NOMO-1 treated with DMSO at 0.1 percent for 48 hours (cell line): ENCODE measurements around the gene TMEM94.
"Not testable (repeated sequence)": the region's sequence is repeated elsewhere in the genome, so short reads cannot be mapped to it uniquely, and the experiment has no call there.

ENCODE experiments used
- DNase-seq: peaks from one replicate; lab custom pipeline; 2025; ENCODE audit not compliant: unreplicated experiment; lab: John Stamatoyannopoulos, UW

TMEM94 gene

DNA sequence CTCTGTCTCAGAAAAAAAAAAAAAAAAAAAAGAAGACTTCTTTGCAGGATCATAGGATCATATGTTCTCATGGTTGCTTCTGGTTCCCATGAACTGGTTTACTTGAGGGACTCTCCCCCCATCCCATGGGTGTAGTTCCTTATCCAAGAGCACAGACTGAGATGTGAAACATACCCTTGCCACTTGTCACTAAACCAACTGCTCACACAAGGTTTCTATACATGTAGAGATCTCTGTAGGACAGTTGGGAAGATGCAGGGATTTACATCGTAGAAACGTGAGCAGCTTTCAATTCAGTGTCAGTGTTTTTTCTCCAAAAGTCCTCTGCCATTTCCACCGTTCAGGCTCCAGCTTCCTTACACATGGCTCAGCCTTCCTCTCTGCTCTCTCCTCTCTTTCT is 11.1 kb upstream of the TMEM94 start:
- no peak for DNase-seq

DNA sequence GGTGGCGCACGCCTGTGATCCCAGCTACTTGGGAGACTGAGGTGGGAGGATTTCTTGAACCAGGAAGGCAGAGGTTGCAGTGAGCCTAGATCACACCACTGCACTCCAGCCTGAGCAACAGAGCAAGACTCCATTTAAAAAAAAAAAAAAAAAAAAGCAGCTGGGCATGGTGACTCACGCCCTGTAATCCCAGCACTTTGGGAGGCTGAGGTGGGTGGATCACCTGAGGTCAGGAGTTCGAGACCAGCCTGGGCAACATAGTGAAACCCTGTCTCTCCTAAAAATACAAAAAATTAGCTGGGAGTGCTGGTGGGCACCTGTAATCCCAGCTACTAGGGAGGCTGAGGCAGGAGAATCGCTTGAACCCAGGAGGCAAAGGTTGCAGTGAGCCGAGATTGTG is 10.5 kb upstream of the TMEM94 start:
- DNase-seq, result not testable (repeated sequence)

DNA sequence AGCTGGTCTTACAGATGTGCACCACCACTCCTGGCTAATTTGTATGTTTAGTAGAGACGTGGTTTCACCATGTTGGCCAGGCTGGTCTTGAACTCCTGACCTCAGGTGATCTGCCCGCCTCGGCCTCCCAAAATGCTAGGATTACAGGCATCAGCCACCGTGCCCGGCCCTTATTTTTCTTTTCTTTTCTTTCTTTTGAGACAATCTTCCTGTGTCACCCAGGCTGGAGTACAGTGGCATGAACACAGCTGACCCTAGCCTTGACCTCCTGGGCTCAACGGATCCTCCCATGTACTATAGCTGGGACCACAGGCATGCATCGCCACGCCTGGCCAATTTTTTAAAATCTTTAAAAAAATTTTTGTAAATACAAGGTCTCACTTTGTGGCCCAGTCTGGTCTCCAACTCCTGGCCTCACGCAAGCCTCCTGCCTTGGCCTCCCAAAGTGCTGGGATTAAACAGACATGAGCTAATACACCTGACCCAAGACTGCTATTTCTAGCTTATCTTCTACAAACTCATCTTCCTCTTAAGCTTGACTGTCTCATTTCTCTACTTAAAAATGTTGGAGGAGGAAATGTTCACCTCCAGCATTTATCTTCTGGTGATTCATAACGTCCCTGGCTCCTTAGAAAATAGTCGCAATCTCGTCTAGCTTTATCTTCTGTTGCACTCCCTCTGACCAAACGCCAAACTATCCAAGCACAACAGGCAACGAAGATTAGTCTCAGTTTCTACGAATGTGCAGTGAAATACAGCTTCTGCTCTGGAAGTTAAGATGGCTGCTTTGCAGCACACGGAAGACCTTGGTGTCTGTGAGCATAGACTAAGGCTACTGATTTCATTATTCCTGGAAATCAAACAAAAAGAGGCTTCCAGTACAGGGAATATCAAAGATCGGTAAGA is 8.2 kb upstream of the TMEM94 start:
- no peak for DNase-seq

DNA sequence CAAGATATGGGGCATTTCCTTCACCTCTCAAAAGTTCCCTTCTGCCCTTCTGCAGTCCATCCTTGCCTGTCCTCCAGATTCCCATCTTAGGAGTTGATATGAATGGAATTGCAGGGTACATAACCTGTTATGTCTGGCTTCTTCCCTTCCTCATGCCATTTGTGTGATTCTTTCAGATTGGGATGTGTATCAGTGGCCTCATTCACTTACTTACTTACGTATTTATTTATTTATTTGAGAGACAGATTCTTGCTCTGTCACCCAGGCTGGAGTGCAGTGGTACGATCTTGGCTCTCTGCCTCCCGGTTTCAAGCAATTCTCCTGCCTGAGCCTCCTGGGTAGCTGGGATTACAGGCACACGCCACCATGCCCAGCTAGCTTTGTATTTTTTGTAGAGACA is 6.2 kb upstream of the TMEM94 start:
- no peak for DNase-seq

DNA sequence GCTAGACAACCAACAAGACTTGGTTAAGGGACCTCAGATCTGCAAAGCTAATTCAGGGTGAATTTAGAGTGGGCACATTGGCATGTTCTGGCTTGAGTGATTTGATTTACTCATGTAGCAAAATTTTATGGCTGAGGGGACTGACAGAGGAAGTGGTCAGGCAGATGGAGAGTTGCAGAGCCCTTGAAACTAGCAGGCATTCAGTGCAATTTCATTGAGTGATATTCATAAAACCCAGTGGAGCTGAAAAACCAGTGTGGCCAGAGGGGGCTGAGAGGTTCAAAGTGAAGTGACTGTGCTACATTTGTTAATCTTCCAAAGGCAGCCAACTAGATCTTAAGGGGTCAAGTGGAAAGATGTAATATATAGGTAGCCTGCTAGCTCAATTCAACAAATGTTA is 2.2 kb upstream of the TMEM94 start:
- DNase-seq, result peak; percentile 90

DNA sequence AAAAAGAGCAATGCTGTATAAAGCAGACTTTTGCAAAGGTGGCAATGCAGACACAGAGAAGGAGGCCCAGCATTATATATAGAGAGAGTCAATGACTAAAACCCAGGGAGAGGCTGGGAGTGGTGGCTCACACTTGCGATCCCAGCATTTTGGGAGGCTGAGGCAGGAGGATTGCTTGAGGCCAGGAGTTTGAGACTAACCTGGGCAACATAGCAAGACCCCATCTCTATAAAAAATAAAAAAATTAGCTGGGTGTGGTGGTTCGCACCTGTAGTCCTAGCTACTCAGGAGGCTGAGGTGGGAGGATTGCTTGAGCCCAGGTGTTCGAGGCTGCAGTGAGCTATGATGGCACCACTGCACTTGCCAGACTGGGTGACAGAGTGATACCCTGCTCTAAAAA is 1.8 kb upstream of the TMEM94 start:
- not testable (repeated sequence) for DNase-seq

GRCh38 chr17:75456039-75456416 is 407 bp upstream of the TMEM94 start:
- DNase-seq, result no peak

GRCh38 chr17:75457047-75457654 is 716 bp downstream of the TMEM94 start:
- DNase-seq, result no peak

DNA sequence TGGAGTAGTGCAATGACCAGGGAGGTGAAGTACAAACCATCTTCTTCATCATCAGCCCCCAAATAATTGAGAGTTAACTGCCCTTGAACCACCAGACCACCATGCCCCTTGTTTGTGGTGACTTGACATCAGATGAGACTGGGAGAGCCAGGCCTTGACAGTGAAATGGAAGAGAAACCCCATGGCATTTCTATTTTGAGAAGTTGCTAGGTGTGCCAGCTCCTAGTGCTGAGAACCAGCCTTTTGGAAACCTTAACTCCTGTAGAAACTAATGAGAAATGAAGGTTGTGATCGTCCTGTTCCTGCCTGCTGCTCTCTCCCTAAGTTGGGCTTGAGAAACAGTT is 2.8 kb downstream of the TMEM94 start:
- DNase-seq, result no peak

GRCh38 chr17:75459590-75460267 is 3.3 kb downstream of the TMEM94 start:
- peak; percentile 83 for DNase-seq

DNA sequence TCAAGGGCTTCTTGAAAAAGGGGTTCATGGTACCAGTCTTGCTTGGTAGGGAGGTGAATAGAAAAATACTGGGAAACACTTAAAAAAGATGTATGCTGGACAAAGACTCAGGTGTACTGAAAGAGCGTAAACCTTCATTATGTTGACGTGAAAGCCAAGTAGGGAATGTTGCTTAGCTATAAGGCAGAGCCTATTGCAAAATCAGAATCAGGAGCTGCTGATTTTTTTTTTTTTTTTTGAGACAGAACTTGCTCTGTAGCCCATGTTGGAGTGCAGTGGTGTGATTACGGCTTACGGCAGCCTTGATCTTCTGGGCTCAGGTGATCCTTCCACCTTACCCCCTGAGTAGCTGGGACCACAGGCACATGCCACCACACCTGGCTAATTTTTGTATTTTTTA is 3.9 kb downstream of the TMEM94 start:
- no peak for DNase-seq

DNA sequence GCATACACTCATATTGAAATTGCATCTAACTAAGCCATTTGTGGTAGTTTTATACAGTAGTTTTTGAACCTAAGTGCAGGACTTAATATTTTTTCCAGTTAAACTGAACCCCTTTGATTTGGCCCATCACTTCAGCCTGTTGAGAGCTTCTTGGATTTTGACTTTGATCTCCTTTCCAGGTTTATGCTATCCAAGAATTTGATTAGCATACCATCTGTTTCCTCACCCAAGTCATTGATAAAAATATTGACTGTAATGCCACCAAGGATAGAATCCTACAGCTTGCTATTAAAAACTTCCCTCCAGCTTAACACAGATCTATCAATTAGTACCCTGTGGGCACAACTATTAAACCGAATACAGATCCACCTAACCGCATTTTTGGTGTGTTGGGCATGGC is 7.2 kb downstream of the TMEM94 start:
- DNase-seq, result no peak

DNA sequence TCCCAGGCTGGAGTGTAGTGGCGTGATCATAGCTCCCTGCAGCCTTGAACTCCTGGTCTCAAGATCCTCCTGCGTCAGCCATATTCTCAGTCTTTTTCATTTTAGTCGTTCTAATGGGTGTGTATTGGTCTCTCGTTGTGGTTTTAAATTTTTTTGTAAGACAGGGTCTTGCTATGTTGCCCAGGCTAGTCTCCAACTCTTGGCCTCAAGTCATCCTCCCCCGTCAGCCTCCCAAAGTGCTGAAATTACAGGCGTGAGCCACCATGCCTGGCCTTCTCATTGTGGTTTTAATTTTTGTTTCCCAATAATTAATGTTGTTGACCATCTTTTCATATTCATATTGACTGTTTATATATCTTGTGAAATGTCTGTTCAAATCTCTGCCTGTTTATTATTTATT is 8.6 kb downstream of the TMEM94 start:
- no peak for DNase-seq

DNA sequence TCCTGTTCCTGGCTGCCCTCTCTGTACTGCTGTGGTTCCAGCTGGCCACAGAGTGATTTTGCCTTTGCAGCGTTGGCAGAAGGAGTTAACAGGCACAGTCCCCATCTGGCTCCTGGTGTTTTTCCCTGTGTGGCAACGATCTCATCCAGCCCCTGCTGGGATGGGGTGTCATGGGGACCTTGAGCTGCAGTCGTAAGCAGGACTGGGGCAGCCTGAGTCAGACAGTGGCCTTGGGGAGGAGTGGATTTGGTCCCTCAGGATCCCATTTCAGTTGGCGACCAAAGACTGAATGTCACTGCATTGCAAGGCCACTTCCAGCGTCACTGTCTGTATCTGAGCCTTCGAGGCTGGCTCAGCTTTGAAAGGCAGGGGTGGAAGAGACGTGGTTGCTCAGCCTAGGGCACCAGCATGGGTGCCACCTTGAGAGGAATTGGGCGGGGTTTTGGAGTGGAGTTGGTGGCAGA is 11.9 kb downstream of the TMEM94 start:
- DNase-seq, result no peak

DNA sequence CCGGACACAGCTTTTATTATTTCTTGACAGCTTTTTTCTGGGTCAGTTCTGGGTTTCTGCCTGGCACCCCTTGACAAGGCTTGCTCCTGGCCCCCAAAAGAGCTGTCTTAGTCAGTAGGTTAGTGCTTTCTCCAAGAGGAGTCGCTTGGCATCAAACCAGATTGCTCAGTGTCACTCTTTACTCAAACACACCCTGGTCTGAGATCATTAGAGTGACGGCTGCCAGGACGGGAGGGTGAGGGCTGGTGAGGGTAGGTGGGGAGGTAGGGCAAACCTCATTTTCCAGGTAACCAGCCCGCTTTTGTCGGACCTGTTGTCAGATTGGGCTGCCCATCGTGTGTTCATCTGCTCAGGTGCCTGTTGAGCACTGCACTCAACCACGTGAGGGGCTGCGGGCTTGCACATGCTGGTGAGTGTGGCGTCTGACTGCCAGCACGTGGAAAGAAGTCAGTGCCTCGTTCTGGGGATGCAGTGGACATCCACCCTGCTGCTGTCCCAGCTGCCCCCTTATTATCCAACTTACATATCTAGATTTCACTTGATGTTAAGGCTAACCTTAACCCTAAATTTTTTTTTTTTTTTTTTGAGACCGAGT is 12.4 kb downstream of the TMEM94 start:
- no peak for DNase-seq

- DNase-seq, result no peak
Observed at GRCh38 chr17:75471207-75471606, 14.8 kb downstream of the TMEM94 start.

DNA sequence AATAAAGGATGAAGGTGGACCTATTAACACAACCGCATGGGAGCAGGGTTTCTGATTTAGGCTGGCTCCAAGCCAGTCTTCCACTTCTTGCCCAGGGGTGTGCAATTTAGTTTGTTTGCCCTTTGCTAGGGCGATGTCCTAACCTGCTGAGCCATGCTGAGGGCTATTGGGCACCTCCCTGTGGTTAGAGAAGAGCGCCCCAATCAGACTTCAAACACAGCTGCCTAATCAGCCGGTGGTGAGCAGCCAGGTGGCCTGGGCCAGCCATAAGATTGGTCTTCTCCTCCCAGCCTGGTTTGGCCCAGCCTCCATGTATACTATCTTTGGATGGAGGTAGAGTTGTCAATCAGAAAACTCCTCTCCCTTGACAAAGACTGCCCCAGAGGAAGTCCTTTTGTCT is 15.7 kb downstream of the TMEM94 start:
- DNase-seq, result no peak

DNA sequence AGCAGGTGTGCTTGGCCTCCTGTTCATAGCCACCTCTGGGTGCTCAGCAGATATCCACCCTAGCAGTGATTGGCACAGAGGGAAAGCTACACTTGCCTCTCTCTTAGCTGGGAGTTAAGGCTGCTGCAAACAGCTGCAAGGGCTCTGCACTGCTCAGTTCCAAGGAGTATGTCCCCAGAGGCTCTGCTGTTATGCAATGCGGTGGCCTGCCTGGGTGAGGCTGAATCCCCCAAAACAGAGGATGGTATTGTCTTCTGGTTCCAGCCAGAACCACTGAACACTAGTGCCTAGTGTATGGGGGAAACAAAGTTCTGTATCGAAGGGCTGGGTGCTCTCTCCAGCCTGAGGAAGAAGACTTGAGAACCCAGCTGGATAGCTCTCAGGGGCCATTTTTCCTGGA is 16.8 kb downstream of the TMEM94 start:
- no peak for DNase-seq

- no peak for DNase-seq
Observed at GRCh38 chr17:75474736-75475135, 18.3 kb downstream of the TMEM94 start.

GRCh38 chr17:75475144-75475835 is 18.9 kb downstream of the TMEM94 start:
- no peak for DNase-seq

DNA sequence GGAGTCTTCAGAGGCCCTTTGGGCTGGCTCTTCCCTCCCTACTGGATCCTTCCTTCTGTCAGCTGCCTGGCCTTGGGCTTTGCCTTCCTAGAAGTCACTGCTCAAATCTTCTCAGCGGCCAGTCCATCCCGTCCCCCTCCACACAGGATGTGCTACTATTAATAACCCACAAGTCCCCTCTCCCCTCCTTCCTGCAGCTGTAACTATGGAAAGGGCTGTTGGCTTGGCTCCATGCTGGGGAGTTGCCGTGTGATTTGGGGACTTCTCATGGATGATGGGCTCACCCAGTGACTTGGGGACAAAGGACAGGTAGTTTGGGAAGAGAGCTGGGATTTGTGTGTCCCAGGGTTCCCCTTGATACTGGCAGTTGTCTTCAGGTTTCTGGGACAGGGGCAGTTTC is 19.4 kb downstream of the TMEM94 start:
- no peak for DNase-seq
